ENCODE measurements around the gene IFIT1.
"Not testable (repeated sequence)": the region's sequence is repeated elsewhere in the genome, so short reads cannot be mapped to it uniquely, and the experiment has no call there.

The IFIT1 gene, protein sequence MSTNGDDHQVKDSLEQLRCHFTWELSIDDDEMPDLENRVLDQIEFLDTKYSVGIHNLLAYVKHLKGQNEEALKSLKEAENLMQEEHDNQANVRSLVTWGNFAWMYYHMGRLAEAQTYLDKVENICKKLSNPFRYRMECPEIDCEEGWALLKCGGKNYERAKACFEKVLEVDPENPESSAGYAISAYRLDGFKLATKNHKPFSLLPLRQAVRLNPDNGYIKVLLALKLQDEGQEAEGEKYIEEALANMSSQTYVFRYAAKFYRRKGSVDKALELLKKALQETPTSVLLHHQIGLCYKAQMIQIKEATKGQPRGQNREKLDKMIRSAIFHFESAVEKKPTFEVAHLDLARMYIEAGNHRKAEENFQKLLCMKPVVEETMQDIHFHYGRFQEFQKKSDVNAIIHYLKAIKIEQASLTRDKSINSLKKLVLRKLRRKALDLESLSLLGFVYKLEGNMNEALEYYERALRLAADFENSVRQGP

GRCh38 chr10:89391907-89392756 is at the start of gene IFIT1:
Gene IFIT1, plus strand, starts transcription at chr10:89392623. Its CDS starts 90 bp downstream, at chr10:89392713.
- DNase-seq (ENCODE audit: low read depth): peak; percentile 68

DNA sequence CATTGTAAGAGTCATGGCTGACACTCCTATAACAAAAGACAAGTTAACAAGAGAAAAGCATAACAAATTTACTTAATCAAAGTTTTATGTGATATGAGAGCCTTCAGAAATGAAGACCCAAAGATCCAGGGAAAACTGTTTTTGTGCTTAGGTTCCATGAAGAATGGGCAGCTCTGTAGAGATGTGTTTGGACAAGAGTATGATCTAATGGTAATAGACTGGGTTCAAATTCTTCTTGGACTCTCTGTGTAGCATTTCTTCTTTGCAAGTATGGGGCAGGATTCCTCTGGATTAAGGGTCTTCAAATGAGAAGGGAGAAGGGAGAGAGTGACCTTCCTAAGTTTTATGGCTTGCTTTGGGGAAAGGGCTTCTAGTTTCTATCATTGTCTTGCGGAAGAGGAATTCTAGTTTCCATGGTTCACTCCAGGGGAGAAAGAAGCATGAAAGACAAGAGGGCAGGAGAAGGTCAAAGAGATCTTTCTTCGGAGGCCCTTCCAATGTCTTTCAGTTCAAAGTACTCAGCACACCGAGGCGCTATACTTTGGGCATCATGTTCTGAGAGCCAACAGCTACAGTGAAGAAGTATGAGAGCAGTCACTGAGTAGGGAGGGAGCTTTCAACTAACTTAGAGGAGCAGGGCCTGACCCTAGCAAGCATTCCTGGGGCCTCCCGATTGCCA is 49.2 kb upstream of the IFIT1 start:
- DNase-seq (ENCODE audit: low read depth): no peak

DNA sequence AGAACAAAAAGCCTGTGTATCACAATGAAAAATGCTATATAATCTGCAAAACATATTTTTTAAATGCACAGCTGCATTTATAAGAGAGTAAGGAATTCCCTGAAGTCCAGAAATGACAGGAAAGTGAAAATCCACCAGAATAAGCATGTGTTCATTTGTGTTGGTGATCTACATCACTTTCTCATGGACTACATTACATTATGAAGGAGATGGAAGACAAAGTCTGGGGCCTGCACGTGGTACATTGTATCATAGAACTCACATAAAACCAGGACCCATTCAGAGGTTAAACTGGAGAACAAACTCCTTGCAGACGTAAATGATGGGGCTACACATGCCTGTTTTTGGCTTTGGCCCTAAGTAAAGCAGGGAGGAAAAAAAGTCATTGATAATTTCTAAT is 48.3 kb upstream of the IFIT1 start:
- no peak for DNase-seq (ENCODE audit: low read depth)

GRCh38 chr10:89345367-89346000 is 46.9 kb upstream of the IFIT1 start:
- no peak for DNase-seq (ENCODE audit: low read depth)

DNA sequence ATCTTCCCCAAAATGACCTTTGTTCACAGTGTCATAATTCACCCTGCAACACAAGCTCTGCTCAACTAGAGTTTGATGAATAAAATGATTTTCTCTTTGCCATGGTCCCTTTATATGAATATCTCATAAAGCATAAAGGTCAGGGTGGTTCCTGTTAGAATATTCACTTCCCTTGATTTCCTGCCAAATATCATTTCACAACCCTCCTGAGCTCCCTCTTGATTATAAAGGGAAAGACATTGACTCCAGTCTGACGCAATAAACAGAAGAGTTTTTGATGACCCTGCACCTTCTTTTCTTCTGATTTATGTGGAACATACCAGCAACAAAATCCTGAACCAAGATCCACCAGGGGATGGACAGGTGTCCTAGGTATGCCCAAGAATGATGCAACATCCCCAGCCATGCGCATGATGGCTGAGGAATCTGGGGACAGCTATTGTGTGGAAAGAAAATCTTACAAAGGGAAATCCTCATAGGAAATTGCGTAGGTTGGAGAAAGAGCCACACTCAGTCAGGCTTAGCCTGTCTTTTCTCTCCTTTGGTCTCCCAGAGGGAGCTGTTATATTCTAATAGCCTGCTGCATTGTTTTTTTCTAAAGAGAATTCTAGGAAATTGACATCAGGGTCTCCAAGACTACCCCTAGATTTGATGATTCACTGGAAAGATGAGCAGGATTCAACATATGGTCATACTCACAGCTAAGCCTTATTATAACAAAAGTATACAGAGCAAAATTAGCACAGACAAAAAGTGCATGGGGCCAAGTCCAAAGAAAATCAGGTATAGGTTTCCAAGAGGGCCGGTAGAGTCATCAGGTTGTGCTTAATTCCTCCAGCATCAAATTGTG is 45.8 kb upstream of the IFIT1 start:
- DNase-seq (ENCODE audit: low read depth): no peak

GRCh38 chr10:89347701-89348457 is 44.5 kb upstream of the IFIT1 start:
- no peak for DNase-seq (ENCODE audit: low read depth)

GRCh38 chr10:89348481-89348880 is 43.9 kb upstream of the IFIT1 start:
- no peak for DNase-seq (ENCODE audit: low read depth)

- no peak for DNase-seq (ENCODE audit: low read depth)
These were observed 43.4 kb upstream of the IFIT1 start for GRCh38 chr10:89348975-89349374.

DNA sequence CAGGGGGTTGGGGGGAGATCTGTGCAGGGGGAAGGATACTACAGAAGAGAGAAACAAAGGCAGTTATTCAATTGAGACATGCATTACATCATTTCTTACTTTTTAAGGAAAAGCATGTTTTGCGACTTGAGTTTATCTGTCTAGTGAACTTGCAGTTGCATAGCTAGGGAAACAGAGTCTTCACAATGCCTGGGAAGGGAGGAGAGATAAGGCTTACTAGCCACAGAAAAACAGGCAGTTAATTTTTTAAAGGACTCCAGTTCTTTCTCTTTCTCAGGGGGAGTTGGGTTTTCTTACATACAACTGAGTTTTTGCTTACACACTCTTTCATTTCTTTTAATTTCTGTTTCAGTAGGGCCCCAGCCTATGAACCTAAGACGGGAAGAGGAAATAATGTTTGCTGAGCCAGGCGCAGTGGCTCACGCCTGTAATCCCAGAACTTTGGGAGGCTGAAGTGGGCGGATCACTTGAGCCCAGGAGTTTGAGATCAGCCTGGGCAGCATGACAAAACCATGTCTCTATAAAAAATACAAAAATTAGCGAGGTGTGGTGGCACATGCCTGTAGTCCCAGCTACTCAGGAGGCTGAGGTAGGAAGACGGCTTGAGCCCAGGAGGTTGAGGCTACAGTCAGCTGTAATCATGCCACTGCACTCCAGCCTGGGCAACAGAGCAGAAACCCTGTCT is 41.6 kb upstream of the IFIT1 start:
- not testable (repeated sequence) for DNase-seq (ENCODE audit: low read depth)

DNA sequence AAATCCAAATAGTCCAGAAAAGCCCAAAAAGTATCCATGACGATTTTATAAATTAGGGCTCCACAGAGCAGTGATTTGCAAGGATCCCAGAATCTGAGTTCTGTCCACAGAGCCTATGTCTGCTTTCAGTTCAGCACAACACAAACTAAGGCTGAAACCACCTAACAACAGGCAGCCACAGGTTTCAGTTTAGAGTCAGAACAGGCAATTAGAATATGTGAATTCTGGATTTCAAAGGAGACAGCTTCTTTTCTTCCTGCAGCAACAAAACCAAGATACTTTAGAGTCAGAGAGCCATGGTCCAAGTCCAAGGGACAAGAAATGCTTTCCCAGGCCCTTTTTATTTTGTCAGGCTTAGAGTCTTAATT is 41.0 kb upstream of the IFIT1 start:
- DNase-seq (ENCODE audit: low read depth): no peak

DNA sequence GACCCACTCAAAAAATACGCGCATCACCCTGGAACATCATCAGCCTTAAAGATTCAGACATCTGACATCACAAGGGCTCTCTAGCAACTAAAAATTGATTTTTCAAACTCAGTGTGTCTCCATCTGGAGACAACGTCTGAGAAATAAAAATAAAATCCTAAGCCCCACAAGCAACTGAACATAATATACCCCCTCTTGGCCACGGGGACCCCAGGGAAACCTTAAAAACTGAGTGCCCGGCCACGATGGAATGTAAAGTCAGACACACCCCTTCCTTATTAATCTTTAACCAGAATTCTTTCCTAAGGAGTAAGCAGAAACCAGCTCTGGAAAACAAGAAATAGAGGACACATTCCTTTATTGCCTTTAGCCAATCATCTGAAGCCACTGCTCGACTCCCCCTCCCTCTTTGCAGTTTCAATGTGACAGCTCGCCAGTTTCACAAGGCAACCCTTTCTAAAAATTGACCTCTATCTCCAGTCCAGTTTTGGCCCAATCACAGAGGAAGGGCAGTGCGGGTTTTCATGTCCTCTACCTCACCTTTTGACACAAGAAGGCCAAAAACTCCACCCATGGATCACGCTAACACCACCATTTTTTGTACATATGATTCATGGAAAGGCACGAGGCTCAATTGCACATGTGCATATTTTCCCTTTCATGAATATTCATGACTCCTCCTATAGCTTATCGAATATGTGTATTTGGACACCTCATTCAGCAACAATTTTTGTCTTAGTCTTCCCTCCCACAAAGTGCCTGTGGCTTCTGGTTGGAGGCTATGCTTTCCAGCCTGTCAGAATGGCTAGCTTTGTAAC is 40.4 kb upstream of the IFIT1 start:
- peak; percentile 99 for DNase-seq (ENCODE audit: low read depth)

DNA sequence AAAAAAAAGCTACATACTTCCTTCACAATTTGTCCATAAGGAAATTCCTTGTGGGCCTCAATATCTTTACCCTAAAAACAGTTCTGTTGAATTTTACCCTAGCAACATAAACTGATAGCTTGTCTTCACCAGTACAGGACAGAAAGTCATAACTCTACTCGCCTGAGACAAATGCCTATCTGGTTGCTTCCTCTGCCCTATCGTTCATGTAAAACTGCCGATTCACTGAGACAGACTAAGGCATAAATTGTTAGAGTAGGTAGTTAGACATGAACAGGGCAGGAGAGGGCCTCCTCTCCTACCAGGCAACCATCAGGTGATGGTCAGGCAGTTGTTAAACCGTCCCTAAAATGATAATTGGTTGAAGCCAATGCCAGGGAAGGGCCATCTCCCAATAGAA is 39.6 kb upstream of the IFIT1 start:
- DNase-seq (ENCODE audit: low read depth): no peak

DNA sequence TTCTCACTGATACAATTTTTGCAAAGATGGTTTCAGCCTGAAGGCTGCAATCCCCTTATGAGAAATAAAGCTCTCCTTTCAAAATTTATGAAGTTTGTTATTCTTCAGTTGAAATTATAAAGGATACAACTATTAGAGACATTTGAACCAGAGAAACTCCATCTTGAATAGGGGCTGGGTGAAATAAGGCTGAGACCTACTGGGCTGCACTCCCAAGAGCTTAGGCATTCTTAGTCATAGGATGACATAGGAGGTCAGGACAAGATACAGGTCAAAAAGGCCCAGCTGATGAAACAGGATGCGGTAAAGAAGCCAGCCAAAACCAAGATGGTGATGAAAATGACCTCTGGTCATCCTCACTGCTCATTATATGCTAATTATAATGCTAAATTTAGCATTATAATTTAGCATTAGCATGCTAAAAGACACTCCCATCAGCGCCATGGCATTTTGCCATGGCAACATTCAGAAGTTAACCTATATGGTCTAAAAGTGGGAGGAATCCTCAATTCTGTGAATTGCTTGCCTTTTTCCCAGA is 37.0 kb upstream of the IFIT1 start:
- DNase-seq (ENCODE audit: low read depth): peak; percentile 56

DNA sequence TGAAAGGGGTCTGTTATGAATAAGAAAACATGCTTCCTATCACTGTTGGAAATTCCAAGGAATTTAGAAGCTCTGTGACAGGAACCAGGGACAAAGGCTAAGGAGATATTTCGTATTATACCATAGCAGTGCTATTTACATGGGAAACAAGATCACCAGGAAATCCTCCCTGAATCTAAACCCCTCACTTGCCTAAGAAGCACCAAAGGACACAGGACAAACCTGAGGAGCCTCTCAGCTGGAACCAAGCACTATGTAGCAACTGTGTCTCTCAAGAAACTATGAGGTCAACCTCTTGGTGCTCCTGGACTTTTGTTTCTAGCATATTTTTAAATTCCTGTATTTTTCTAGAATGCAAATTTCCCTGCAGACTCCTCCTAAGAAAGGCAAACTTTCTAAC is 35.3 kb upstream of the IFIT1 start:
- DNase-seq (ENCODE audit: low read depth): no peak

DNA sequence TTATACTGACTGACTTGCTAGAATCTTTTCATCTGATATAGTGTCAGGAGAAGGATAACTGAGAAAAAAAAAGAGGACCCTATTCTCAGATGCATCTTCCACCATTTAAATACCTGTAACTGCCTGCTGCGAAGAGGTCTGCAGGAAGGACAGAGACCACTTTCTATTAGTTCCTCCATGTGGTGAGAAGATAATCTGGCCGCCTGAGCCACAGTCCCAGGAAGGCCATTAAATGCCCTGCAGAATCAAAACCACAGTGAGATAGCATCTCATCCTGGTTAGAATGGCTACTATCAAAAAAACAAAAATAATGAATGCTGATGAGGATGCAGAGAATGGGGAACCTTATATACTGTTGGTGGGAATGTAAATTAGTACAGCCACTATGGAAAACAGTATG is 34.4 kb upstream of the IFIT1 start:
- DNase-seq (ENCODE audit: low read depth): no peak

DNA sequence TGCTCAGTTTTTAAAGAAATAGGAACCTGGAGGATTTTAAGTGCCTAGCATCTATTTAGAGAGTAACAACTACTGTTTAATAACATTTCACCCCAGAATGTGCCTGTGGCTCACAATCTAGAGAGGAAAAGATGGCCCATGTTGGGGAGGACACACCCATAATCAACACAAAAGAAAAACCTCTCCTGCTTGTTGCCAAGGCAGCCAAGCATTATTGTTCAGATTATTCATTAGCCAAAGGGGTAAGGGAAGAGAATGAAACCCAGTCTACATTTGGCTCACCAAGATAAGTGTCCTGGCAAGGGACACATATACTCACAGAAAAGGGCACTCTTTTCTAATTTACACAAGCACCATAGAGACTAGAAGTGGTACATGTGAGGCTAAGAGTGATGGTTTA is 32.3 kb upstream of the IFIT1 start:
- DNase-seq (ENCODE audit: low read depth): no peak

DNA sequence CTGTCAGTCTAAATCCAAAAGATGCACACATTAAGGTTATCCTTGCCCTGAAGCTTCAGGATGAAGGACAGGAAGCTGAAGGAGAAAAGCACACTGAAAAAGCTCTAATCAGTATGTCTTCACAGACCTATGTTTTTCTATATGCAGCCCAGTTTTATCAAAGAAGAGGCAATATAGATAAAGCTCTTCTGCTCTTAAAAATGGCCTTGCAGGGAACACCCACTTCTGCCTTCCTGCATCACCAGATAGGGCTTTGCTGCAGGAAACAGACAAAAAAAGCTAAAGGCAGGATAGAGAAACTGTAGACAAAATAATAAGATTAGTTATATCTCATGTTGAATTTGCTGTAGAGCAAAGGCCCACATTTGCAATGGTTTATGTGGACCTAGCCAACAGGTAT is 29.5 kb upstream of the IFIT1 start:
- DNase-seq (ENCODE audit: low read depth): no peak

- DNase-seq (ENCODE audit: low read depth): no peak
These were observed 28.5 kb upstream of the IFIT1 start for GRCh38 chr10:89363729-89364442.

All from GM04504 (cell line).